GM12874 (cell line): ENCODE results near the gene SLC24A3.

ENCODE experiments used
- TF ChIP-seq, protein P1 (sequence below): IDR thresholded peaks from 2 replicates; pipeline ENCODE4 v1.5.1; 2011; ENCODE audit warnings: low read depth, mild to moderate bottlenecking, control low read depth, low read length, moderate library complexity; ENCODE audit not compliant: insufficient read depth

The SLC24A3 gene

DNA sequence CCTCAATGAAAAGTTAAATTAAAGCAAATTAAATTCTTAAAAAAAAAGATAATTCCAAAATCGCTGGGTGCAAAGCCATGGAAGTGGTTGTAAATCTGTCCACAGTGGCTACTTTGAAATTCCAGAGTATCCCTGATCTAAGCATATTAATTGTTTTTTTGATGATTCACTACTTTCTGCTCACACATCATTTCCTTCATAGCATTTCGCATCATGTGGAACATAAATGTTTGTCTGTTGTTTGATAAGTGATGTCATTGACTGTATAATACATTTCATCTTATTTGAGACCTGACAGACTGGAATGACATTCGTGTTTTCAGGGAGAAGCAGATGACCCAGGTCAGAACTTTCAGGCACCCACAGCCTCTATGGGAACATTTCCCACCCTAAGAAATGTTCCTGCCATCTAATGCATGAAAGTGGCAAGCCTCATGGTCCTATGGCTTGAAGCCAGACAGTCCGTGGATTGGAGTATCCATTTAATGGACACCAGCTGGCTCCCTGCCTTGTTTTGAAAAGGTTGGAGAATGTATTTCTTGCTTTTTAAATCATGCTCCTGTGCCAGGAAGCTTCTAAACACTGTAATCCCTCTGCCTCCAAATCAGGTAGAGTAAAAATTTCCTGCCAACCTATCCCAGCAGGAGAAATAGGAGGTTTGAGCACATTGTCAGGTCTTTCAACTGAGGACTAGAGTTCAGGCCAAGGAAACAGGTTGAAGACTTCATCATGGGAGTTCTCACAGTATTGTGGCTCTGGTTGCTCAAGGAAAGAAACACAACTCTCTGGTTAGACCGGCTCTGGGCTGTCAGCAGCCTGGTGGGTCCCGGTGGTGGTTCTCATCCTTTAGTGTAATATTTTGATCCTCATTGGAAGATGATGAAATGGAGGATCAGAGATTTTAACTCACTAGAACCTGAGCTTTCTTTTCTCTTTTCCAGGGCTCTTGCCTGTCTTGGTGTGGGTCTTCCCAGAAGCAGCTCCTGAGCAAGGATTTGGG is 157.9 kb downstream of the SLC24A3 start:
- TF ChIP-seq, protein P1, sequence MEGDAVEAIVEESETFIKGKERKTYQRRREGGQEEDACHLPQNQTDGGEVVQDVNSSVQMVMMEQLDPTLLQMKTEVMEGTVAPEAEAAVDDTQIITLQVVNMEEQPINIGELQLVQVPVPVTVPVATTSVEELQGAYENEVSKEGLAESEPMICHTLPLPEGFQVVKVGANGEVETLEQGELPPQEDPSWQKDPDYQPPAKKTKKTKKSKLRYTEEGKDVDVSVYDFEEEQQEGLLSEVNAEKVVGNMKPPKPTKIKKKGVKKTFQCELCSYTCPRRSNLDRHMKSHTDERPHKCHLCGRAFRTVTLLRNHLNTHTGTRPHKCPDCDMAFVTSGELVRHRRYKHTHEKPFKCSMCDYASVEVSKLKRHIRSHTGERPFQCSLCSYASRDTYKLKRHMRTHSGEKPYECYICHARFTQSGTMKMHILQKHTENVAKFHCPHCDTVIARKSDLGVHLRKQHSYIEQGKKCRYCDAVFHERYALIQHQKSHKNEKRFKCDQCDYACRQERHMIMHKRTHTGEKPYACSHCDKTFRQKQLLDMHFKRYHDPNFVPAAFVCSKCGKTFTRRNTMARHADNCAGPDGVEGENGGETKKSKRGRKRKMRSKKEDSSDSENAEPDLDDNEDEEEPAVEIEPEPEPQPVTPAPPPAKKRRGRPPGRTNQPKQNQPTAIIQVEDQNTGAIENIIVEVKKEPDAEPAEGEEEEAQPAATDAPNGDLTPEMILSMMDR = no peak

DNA sequence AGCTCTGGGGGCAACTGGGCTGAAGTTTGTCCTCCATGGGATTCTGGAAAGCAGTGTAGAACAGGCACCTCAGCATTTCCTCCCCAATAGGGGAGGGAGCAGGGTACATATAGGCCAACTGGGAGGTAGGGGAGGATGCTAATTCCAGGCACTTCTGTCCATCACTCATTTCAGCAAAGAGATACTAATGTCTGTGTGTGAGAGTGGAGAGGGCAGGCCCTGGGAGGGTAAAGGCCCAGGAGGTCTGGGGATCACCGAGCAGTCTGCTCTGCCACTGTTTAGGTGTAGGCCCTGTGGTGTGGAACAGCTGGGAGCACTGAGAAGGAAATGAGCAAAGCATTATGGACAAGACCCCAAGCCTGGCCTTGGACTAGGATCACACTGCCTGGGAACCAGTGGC is 158.7 kb downstream of the SLC24A3 start:
- TF ChIP-seq, protein P1 = no peak

DNA sequence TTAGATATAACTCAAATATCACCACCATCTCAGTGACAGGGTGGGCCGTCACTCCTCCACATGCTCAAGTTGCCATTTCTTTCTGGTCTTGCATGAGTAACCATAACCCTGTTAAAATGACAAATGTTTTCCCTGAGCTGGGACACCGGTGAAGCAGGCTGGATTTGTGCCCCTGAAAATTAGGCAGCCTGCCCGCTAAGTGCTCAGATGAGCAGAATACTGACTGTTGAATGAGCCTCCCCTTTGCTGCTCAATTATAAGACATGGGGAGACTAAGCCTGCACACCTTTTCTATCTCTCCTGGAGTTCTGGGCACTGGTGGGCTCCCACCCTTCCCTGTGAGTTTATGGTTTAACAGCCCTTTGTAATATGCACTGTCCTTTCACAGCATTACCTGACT is 161.8 kb downstream of the SLC24A3 start:
- TF ChIP-seq, protein P1 = no peak

DNA sequence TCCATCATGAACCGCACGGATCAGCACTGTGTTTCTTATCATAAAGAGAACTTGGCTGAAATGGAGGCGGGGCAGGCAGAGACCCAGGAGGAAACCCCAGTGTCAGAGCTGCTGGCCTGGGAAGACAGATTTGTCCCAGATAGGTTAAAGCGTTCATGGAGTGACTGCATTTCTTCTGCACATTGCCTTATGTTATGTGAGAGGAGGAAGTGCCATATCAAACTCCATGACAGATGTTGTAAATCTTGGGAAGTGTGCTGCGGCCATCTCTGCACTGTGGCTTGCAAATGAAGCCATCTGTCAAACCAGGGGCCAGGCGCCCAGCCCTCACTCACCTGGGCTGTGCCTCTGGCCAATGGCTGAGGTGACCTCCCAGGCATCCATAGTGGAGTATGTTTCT is 163.0 kb downstream of the SLC24A3 start:
- TF ChIP-seq, protein P1 = no peak

DNA sequence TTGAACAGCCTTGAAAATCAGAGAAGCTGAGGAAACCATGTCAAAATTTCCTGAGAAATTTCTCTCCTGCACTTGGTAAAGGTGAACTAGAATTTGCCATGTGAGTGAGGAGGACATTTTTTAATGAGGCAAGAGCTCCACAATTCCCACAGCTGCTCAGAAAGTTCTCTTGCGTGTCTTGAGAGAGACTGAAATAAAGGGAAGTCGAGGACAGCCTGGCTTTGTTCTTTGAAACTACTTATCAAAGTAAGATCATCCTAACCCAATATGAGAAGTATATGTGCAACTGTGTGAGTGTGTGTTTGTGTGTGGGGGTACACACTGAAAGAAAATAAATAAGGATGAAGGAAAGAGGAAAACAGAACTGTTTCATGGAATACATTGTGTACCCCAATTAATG is 163.4 kb downstream of the SLC24A3 start:
- TF ChIP-seq, protein P1 = no peak

DNA sequence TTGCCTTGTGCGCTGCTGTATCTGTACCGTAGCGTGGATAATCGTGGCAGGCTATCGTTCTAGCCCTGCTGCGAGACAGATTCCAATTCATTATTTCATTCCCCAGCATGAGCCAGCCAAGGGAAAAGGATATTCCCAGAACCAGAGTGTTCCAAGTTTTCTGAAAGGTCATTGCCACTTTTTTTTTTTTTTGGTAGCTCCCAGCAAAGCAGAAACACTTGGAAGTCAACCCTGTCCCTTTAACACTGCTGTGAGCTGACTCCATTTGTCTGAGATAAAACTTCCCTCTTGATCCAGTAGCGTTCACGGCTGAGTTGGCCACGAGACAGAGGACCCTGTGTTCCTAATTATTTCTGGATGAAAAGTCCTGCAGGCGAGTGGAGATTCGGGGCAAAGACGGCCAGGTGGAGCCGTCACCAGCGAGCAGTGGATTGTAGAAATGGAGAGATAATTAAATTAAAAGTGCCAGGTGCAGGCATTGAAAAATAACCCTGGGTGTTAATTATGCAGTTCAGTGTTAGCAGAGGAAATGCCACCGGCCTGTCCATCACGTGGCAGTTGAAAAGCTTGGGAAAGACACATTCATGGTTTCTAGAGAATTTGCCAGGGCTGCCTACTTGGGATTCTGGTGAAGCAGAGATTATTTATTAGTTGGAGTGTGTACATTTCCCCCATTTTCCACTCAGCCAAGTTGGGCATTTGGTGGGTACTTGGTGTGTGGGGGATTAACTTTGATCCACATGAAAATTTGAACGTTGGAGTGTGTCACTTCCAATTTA is 164.2 kb downstream of the SLC24A3 start:
- TF ChIP-seq, protein P1 = no peak

DNA sequence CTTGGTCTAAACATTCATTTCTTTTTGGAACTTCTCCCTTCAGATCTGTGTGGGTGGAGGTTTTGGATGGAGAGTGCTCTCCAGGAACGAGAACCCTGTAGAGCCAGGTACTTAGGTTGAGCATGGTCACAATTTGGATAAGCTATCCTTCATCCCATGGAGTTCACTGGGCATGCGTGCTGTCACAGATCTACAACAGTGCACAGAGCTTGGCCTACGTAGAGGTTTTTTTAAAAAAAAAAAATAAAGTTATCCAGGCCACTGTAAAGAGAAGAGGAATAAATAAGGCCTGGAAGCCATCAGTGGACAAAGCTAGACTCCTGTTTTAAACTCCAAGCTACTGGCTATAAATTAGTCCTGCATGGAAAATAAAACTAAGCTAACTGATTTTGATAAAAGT is 165.6 kb downstream of the SLC24A3 start:
- TF ChIP-seq, protein P1 = no peak
